PC-3 (cell line): ENCODE measurements around the gene RASAL2. TPM values are rescaled to one million over a fixed set of nuclear protein-coding genes. Genes with fewer than 3 reads are reported as not detected.

ENCODE experiments used
- ATAC-seq: fragments of 200-7000 bp; cut with Tn5 transposase; 2 replicates; pipeline ENCODE4 v1.9.1; 2020; ENCODE audit warnings: mild to moderate bottlenecking, moderate library complexity
- BruUV-seq: library from RNA; stranded (reverse); fragments of 400-500 nt; replicated peaks from 2 replicates; lab custom pipeline; 2021; lab: Mats Ljungman, UMichigan
- CTCF ChIA-PET: fragments of 300-600 bp; sonication (Branson Sonifier 250); formaldehyde crosslinking; loops from one replicate; lab custom pipeline; 2022; ENCODE audit warnings: antibody characterized with exemption; lab: Charles Lee
- POLR2A ChIA-PET: fragments of 300-600 bp; sonication (Branson Sonifier 250); formaldehyde crosslinking; loops from one replicate; lab custom pipeline; 2022; ENCODE audit warnings: antibody characterized with exemption; ENCODE audit not compliant: unreplicated experiment; lab: Charles Lee
- DNase-seq: peaks from one replicate; pipeline ENCODE4 v3.0.0-alpha.2; 2015
- H2AFZ ChIP-seq: fragments of 300-600 bp; sonication (generic); 2 replicates; pipeline ENCODE4 v1.6.0; 2016; ENCODE audit warnings: antibody characterized with exemption, low read length
- H3F3A ChIP-seq: fragments of 300-600 bp; sonication (generic); one replicate; pipeline ENCODE4 v1.6.0; 2017; ENCODE audit warnings: antibody characterized with exemption, low read length, control low read depth, mild to moderate bottlenecking; ENCODE audit not compliant: unreplicated experiment
- H3K27ac ChIP-seq: fragments of 300-600 bp; sonication (generic); 2 replicates; pipeline ENCODE4 v1.5.1; 2016; ENCODE audit warnings: mild to moderate bottlenecking, low read length
- H3K27me3 ChIP-seq: fragments of 300-600 bp; sonication (generic); 2 replicates; pipeline ENCODE4 v1.6.1; 2016; ENCODE audit warnings: low read length, mixed read lengths
- H3K36me3 ChIP-seq: fragments of 300-600 bp; sonication (generic); 2 replicates; pipeline ENCODE4 v1.6.1; 2016; ENCODE audit warnings: low read depth, mixed run types, low read length, mixed read lengths
- H3K4me1 ChIP-seq: fragments of 300-600 bp; sonication (generic); 2 replicates; pipeline ENCODE4 v1.5.1; 2016; ENCODE audit warnings: low read length; ENCODE audit not compliant: insufficient read depth
- H3K4me2 ChIP-seq: fragments of 300-600 bp; sonication (generic); 2 replicates; pipeline ENCODE4 v1.6.0; 2016; ENCODE audit warnings: low read length
- H3K4me3 ChIP-seq: fragments of 300-600 bp; sonication (generic); 2 replicates; pipeline ENCODE4 v1.5.1; 2016; ENCODE audit warnings: mild to moderate bottlenecking, low read length, mixed read lengths
- H3K79me2 ChIP-seq: fragments of 300-600 bp; sonication (generic); 2 replicates; pipeline ENCODE4 v1.6.1; 2017; ENCODE audit warnings: low read length, mixed read lengths
- H3K9ac ChIP-seq: fragments of 300-600 bp; sonication (generic); 2 replicates; pipeline ENCODE4 v1.6.0; 2016; ENCODE audit warnings: mild to moderate bottlenecking, low read length
- H3K9me2 ChIP-seq: fragments of 300-600 bp; sonication (generic); replicated peaks from 2 replicates; pipeline ENCODE4 v1.6.1; 2016; ENCODE audit warnings: mixed run types, low read length, mixed read lengths
- H3K9me3 ChIP-seq: fragments of 300-600 bp; sonication (generic); 2 replicates; pipeline ENCODE4 v1.6.1; 2016; ENCODE audit warnings: low read length, mixed read lengths
- H4K20me1 ChIP-seq: fragments of 300-600 bp; sonication (generic); 2 replicates; pipeline ENCODE4 v1.6.1; 2016; ENCODE audit warnings: low read length, mixed read lengths
- CTCF ChIP-seq: fragments of 300-600 bp; sonication (generic); conservative IDR thresholded peaks from 2 replicates; pipeline ENCODE4 v1.5.1; 2017; ENCODE audit warnings: antibody characterized with exemption, low read depth, mild to moderate bottlenecking, low read length
- EZH2 ChIP-seq: fragments of 300-600 bp; sonication (generic); IDR thresholded peaks from one replicate; pipeline ENCODE4 v1.6.1; 2017; ENCODE audit warnings: antibody characterized with exemption, mild to moderate bottlenecking, low read length; ENCODE audit not compliant: unreplicated experiment
- EZH2phosphoT487 ChIP-seq: fragments of 300-600 bp; sonication (generic); IDR thresholded peaks from 2 replicates; pipeline ENCODE4 v1.6.1; 2018; ENCODE audit warnings: mild to moderate bottlenecking, antibody characterized with exemption, low read length, borderline replicate concordance
- intact Hi-C: fragments of 100-400 bp; cut with micrococcal nuclease; formaldehyde crosslinking; loops from 2 replicates; pipeline ENCODE4 v1.9.0; 2023
- total RNA-seq: library from RNA; depleted of rRNA; stranded (reverse); fragments of >200 nt; gene quantifications from 2 replicates; pipeline ENCODE4 v1.2.3, GENCODE V29; 2014

The RASAL2 gene
- total RNA-seq, 1 experiment from 2014 or later, result 7.9 TPM

GRCh38 chr1:178393370-178393769 lies 299.5 kb downstream of the RASAL2 start:
- Histone ChIP-seq H2AFZ (no peak overlapping the region), H3K79me2 (no peaks in the 10 kb centered on the region), H3F3A (no peaks in the 10 kb centered on the region), H3K9ac (no peak overlapping the region), H3K36me3 (no peaks in the 10 kb centered on the region), H3K27ac (no peak overlapping the region), H3K27me3 (no peaks in the 10 kb centered on the region), H4K20me1 (no peaks in the 10 kb centered on the region), H3K9me2 (no peaks in the 10 kb centered on the region), H3K9me3 (no peaks in the 10 kb centered on the region), H3K4me3 (no peak overlapping the region), H3K4me2 (no peak overlapping the region), H3K4me1 (no peaks in the 10 kb centered on the region)
- ATAC-seq, result no peak
- intact Hi-C loops, result no loop called here
- DNase-seq, result no peak
- ChIA-PET CTCF (no interaction called here), POLR2A (no interaction called here)
- no peak for TF ChIP-seq EZH2
- no peak for TF ChIP-seq EZH2phosphoT487
- TF ChIP-seq CTCF, result no peak
- no TSS peak for BruUV-seq

GRCh38 chr1:178396789-178397188 lies 302.9 kb downstream of the RASAL2 start:
- H3K27me3 ChIP-seq, result no peaks in the 10 kb centered on the region
- no peaks in the 10 kb centered on the region for H3K36me3 ChIP-seq
- ATAC-seq, result no peak
- no peak overlapping the region for H3K27ac ChIP-seq
- H3K9ac ChIP-seq, result no peak overlapping the region
- TF ChIP-seq EZH2phosphoT487, result no peak
- TF ChIP-seq CTCF, result no peak
- no peak for TF ChIP-seq EZH2
- H3K4me1 ChIP-seq, result no peaks in the 10 kb centered on the region
- H3K4me3 ChIP-seq, result no peak overlapping the region
- no peaks in the 10 kb centered on the region for H3F3A ChIP-seq
- H3K79me2 ChIP-seq, result no peaks in the 10 kb centered on the region
- ChIA-PET CTCF (no interaction called here), POLR2A (no interaction called here)
- BruUV-seq, result no TSS peak
- H3K4me2 ChIP-seq, result no peak overlapping the region
- no peaks in the 10 kb centered on the region for H3K9me3 ChIP-seq
- intact Hi-C loops, result no loop called here
- no peaks in the 10 kb centered on the region for H4K20me1 ChIP-seq
- no peaks in the 10 kb centered on the region for H3K9me2 ChIP-seq
- DNase-seq, result no peak
- no peak overlapping the region for H2AFZ ChIP-seq

GRCh38 chr1:178397678-178398077 lies 303.8 kb downstream of the RASAL2 start:
- Histone ChIP-seq H3K79me2 (no peaks in the 10 kb centered on the region), H3K9me3 (no peaks in the 10 kb centered on the region), H2AFZ (no peak overlapping the region), H3K36me3 (no peaks in the 10 kb centered on the region), H3K27ac (no peak overlapping the region), H3K27me3 (no peaks in the 10 kb centered on the region), H3K9me2 (no peaks in the 10 kb centered on the region), H3K9ac (no peak overlapping the region), H3F3A (no peaks in the 10 kb centered on the region), H3K4me2 (no peak overlapping the region), H4K20me1 (no peaks in the 10 kb centered on the region), H3K4me1 (no peaks in the 10 kb centered on the region), H3K4me3 (no peak overlapping the region)
- no TSS peak for BruUV-seq
- TF ChIP-seq EZH2 (no peak), EZH2phosphoT487 (no peak), CTCF (no peak)
- DNase-seq (peak; percentile 27), ATAC-seq (peak; percentile 71)
- CTCF ChIA-PET, result no interaction called here
- intact Hi-C loops, result no loop called here
- POLR2A ChIA-PET, result no interaction called here
